Brain pericyte (primary cell): ENCODE measurements around the gene ENDOV.

Experiments used
- DNase-seq: peaks from one replicate; pipeline ENCODE4 v3.0.0-alpha.2; 2012; ENCODE audit warnings: low read depth, low spot score

Gene ENDOV

GRCh38 chr17:80449930-80450576 lies 35.1 kb downstream of the ENDOV start:
- DNase-seq = no peak

- DNase-seq = no peak
Observed at GRCh38 chr17:80451104-80451775, 36.3 kb downstream of the ENDOV start.

- no peak for DNase-seq
Observed at GRCh38 chr17:80452173-80452915, 37.4 kb downstream of the ENDOV start.

- no peak for DNase-seq
Observed at GRCh38 chr17:80453126-80453997, 38.4 kb downstream of the ENDOV start.

- DNase-seq = no peak
Observed at GRCh38 chr17:80453998-80454556, 39.1 kb downstream of the ENDOV start.

DNA sequence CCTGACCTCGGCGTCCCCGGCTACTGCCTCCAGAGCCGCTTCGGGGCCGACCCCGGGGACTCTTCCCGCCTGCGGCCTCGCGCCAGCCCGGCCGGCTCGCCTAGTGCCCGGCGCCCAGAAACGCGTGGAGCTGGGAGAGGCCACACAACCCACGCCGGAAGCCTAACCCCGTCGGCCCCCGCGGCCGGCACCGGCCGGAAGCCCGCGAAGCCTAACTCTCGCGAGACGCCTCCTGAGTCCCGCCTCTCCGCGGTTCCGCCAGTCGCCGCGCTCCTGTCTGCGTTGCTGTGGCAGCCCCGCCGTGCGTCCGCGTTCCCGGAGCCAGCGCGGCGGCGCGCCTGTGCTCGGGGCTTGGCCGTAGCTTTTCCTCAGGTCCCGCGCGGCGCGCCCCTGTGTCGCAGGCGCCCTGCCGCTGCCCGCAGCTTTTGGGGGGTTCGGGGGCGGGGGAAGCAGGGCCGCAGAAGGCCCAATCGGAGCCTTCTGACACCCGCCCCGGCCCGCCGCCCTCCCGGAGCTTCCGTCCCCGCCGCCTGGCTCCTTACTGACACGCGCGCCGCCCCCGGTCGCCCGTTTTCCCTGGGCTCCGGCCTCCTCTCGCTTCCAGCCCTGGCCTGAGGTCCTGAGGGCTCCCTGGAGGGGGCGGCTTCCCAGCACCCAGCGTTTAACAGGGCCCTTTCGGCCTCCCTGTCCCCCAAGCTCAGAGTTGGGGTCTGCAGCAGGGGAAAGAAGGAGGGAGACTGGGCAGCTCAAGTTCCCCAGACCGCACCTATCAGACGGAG lies 39.8 kb downstream of the ENDOV start:
- peak; percentile 84 for DNase-seq

- no peak for DNase-seq
Observed at GRCh38 chr17:80455336-80455710, 40.4 kb downstream of the ENDOV start.

DNA sequence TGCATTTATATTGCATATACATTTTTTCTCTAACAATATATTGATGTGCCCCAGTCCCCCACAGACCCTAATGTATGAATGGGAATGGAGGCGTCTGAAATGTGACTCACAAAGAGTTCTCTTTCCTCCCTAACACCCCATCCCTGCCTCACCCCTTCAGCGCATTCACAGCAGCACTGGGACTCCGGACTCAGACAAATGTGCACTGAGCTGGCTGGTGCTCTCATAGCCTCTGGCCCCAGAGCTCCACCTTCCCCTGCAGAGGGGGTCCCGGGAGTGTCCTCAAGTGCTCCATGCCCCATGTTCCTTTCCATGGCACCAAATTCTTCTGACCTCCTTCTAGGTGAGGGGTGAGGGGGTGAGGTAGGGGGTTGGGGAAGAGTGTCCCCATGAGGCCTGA lies 40.8 kb downstream of the ENDOV start:
- no peak for DNase-seq

GRCh38 chr17:80456465-80457235 lies 41.7 kb downstream of the ENDOV start:
- no peak for DNase-seq

GRCh38 chr17:80457236-80457856 lies 42.4 kb downstream of the ENDOV start:
- no peak for DNase-seq

GRCh38 chr17:80458016-80458415 lies 43.0 kb downstream of the ENDOV start:
- no peak for DNase-seq

DNA sequence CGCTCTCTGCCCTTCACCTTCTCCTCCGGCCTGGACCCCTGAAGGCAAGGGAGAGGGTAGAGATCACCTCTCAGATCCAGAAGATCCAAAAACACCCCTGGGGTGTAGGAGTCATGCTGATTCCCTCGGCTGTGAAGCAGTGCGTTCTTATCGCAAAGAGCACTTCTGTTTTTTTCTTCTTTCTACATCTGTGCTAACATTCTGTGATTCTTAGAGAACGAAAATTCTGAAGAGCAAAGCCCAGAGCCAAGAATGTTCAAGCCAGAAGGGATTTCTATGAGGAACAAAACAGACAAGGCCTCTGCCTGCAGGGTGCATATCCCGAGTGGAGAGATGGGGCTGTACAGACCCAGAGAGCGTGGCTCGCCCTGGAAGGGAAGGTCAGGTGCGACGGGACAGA lies 44.3 kb downstream of the ENDOV start:
- DNase-seq = no peak

GRCh38 chr17:80460429-80460834 lies 45.5 kb downstream of the ENDOV start:
- no peak for DNase-seq

DNA sequence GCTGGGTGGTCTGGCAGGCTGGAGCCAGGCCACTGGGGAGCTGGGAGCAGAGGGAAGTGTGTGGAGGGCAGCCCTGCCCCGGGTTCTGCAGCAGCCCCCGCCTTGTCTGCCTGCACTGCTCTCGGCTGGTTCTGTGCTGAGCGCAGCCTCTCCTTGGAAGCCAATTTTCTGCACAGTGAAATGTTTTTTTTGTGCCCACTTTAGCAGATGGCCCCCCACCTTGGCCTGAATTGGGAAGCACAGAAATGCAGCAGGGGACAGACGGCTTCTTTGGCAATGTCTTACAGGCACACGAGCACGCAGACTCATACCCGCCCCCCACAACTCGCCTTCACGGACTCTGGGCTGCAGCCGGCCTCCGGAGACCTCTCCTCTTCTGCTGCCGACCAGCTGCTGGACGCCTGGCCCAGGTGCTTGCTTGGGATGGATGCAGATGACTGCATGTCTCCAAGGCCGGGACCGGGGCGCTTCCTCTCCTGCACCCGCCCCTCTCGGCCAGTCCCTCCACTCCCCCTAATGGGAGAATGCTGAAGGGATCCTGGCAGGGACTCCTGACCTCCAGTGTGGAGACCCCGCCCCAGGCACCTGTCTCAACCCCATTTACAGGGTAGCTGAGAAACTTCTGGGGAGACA lies 46.7 kb downstream of the ENDOV start:
- DNase-seq = no peak

DNA sequence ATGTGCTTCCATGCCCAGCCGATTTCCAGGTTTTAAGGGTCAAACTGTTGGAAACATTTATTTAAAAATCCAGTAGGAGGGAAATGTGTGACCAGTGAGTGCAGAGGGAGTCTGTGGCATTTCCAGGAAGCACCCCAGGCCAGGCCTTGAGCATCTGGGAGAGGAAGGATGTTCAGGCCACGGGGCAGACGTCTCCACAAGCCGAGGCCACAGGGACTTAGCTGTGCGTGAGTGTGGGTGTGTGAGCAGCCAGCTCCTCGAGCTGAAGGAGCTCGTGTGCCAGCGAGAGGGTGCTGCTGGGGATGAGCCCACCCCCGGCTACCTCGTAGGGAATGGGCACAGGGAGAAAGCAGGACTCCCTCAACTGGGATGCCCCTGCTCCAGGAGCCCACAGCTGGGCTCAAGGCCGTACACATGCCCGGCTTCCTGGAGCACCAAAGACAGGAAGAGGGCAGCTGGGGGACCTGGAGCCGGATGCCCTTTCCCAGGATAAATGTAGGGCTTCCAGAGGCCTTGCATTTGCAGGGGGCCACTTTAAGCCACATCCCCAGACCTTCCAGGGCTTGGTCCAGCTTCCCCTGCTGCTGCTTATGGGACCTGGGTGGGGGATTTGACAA lies 48.9 kb downstream of the ENDOV start:
- DNase-seq = no peak

GRCh38 chr17:80464486-80464885 lies 49.5 kb downstream of the ENDOV start:
- DNase-seq = no peak

DNA sequence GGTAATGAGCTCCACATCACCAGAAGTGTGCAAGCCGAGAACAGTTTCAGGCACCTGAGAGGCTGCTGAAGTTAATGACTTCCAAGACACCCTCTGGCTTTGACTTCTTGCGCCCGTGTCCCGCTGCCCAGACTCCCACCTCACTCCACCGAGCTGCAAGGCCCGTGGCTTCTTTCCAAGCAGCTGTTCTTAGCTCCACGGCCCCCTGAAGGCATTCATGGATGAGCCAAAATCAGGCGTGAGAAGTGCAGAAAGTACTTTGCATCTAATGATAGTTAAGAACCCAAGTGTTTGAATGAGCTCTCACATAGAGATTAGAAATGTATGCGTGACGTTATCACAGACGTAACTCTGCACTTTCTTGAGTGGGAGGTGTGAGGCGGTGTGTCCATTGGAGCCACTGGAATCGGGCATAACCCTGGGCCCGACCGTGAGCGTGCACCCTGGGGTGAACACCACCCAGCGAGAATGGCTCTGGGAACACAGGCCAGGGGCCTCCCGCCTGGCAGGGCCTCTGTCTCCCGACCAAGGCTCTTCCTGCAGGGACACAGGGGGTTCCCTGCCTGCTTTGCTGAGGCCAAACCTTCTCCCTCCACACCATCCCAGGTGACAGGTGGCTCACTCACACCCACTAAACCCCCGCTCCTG lies 50.5 kb downstream of the ENDOV start:
- DNase-seq = no peak

DNA sequence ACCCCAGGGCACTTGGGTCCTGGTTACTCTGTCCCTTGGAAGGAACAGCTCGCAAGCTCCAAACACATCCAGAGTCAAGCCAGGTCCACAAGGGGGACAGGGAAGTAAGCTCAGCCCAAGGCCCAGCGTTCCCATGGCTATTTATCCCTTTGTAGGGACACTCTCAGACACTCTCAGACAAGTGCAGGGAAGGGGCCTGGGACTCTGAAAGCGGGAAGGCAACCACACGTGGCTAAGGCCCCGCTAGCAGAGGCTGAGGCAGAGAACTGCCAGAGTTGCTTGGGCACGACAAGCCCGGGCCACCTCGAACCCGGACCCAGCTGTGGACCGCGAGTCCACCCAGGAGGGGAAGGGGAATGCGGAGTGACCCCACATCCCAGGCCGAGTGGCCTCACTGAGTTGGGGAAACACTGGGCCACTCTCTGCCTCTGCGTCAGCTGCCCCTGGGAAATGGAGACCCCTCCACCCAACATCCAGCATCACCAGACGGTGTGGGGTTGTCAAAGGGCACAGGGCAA lies 51.3 kb downstream of the ENDOV start:
- no peak for DNase-seq
